Stimulated activated CD4-positive, alpha-beta T cell treated with anti-CD3 and anti-CD28 coated beads, TNF-alpha, amount 100 ng/mL, for 1 hour (primary cell): Measurements from ENCODE around the gene RMDN2.
"Not testable (repeated sequence)": the region's sequence is repeated elsewhere in the genome, so short reads cannot be mapped to it uniquely, and the experiment has no call there.

Experiments used
- DNase-seq, 3 donors: peaks; one replicate each; pipeline ENCODE4 v3.0.0-alpha.2; 2020; ENCODE audit warnings: low read depth in 3 of 3, low spot score in 1 of 3

Gene RMDN2

GRCh38 chr2:37985333-37985732 is 60.2 kb downstream of the RMDN2 start:
- no peak for DNase-seq

GRCh38 chr2:37987098-37987775 is 62.1 kb downstream of the RMDN2 start:
- no peak for DNase-seq

- DNase-seq, result no peak
Measured at GRCh38 chr2:37992601-37993000, 67.5 kb downstream of the RMDN2 start.

- DNase-seq, result no peak
Measured at GRCh38 chr2:37993143-37993542, 68.1 kb downstream of the RMDN2 start.

GRCh38 chr2:37997629-37998028 is 72.5 kb downstream of the RMDN2 start:
- no peak for DNase-seq

- no peak for DNase-seq
Measured at GRCh38 chr2:38000485-38001222, 75.6 kb downstream of the RMDN2 start.

GRCh38 chr2:38010187-38010586 is 85.1 kb downstream of the RMDN2 start:
- not testable (repeated sequence) for DNase-seq

- DNase-seq, result no peak
Measured at GRCh38 chr2:38010995-38011394, 85.9 kb downstream of the RMDN2 start.

- DNase-seq, result no peak
Measured at GRCh38 chr2:38013158-38013752, 88.2 kb downstream of the RMDN2 start.

- no peak for DNase-seq
Measured at GRCh38 chr2:38016219-38016618, 91.1 kb downstream of the RMDN2 start.

- no peak for DNase-seq
Measured at GRCh38 chr2:38017836-38018235, 92.7 kb downstream of the RMDN2 start.

- DNase-seq, result not testable (repeated sequence)
Measured at GRCh38 chr2:38020359-38021069, 95.4 kb downstream of the RMDN2 start.

GRCh38 chr2:38021589-38021988 is 96.5 kb downstream of the RMDN2 start:
- DNase-seq, result no peak

GRCh38 chr2:38026846-38027245 is 101.8 kb downstream of the RMDN2 start:
- DNase-seq, result no peak

- no peak for DNase-seq
Measured at GRCh38 chr2:38028829-38029228, 103.7 kb downstream of the RMDN2 start.

GRCh38 chr2:38029512-38029911 is 104.4 kb downstream of the RMDN2 start:
- no peak for DNase-seq

GRCh38 chr2:38030635-38031355 is 105.7 kb downstream of the RMDN2 start:
- DNase-seq, result no peak

- no peak for DNase-seq
Measured at GRCh38 chr2:38032946-38033345, 107.9 kb downstream of the RMDN2 start.

- DNase-seq, result no peak
Measured at GRCh38 chr2:38033646-38034045, 108.6 kb downstream of the RMDN2 start.

GRCh38 chr2:38035968-38036367 is 110.9 kb downstream of the RMDN2 start:
- DNase-seq, result no peak

- DNase-seq, result no peak
Measured at GRCh38 chr2:38037325-38037724, 112.2 kb downstream of the RMDN2 start.
